BE2C (cell line): ENCODE results near the gene CTSD.

Experiments
- DNase-seq: peaks from one replicate; pipeline ENCODE4 v3.0.0-alpha.2; 2020
- H3K27me3 ChIP-seq: fragments of 250-450 bp; sonication (Bioruptor Pico); 2 replicates; pipeline ENCODE4 v1.5.1; 2020; ENCODE audit warnings: mild to moderate bottlenecking
- H3K36me3 ChIP-seq: fragments of 250-450 bp; sonication (Bioruptor Pico); 2 replicates; pipeline ENCODE4 v1.5.1; 2020; ENCODE audit warnings: mild to moderate bottlenecking
- H3K4me1 ChIP-seq: fragments of 250-450 bp; sonication (Bioruptor Pico); 2 replicates; pipeline ENCODE4 v1.5.1; 2020
- H3K4me3 ChIP-seq: 2 replicates; pipeline ENCODE4 v1.5.1; 2011; ENCODE audit warnings: low read depth, low read length
- H3K9me3 ChIP-seq: fragments of 250-450 bp; sonication (Bioruptor Pico); 2 replicates; pipeline ENCODE4 v1.5.1; 2020
- TF ChIP-seq, protein P1 (sequence below): IDR thresholded peaks from 2 replicates; pipeline ENCODE4 v1.5.1; 2012; ENCODE audit warnings: mild to moderate bottlenecking, low read depth, low read length

Gene CTSD

DNA sequence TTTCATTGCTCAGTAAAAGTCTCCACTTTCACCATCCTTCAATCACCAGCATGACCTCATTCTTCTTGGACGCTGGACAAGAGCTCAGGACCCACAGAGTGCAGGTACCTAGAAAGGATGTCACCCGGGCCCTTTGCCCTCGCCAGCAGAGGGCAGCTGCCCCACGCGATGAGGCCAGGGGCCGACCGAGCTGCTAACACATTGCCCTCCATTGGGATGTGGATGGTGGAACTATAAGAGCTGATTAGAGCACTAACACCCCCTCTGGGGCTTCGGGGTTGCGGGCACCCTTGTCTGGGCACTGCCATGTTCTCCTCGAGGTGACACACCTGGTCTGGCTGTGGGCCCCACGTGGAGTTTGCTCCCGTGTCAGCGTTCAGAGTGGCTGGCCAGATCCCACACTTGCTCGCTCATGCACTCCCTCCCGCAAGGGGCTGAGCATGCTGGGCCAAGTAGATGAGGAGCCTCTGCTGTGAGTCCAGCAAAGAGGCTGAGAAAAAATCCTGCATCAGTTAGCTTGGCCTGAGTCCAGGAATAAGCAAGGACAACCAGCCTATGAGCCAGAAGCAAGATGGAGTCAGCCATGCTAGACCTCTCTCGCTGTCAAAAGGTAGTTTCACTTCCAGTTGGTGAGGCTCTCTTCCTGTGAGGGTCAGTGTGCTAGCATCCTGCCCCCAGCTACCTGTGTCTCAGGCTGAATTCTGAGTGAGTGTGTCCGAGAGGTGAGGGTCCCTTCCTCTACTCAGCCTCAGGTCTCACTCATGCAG lies 56.9 kb downstream of the CTSD start:
- TF ChIP-seq, protein P1, sequence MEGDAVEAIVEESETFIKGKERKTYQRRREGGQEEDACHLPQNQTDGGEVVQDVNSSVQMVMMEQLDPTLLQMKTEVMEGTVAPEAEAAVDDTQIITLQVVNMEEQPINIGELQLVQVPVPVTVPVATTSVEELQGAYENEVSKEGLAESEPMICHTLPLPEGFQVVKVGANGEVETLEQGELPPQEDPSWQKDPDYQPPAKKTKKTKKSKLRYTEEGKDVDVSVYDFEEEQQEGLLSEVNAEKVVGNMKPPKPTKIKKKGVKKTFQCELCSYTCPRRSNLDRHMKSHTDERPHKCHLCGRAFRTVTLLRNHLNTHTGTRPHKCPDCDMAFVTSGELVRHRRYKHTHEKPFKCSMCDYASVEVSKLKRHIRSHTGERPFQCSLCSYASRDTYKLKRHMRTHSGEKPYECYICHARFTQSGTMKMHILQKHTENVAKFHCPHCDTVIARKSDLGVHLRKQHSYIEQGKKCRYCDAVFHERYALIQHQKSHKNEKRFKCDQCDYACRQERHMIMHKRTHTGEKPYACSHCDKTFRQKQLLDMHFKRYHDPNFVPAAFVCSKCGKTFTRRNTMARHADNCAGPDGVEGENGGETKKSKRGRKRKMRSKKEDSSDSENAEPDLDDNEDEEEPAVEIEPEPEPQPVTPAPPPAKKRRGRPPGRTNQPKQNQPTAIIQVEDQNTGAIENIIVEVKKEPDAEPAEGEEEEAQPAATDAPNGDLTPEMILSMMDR, result peak; percentile 38
- no peaks in the 10 kb centered on the region for H3K4me1 ChIP-seq
- H3K27me3 ChIP-seq, result peaks cover 8% of the 10 kb centered on the region; the same call in 1 of the 2 replicates
- H3K9me3 ChIP-seq, result no peaks in the 10 kb centered on the region
- H3K36me3 ChIP-seq, result no peaks in the 10 kb centered on the region
- H3K4me3 ChIP-seq, result no peak overlapping the region
- DNase-seq, result peak; percentile 25

DNA sequence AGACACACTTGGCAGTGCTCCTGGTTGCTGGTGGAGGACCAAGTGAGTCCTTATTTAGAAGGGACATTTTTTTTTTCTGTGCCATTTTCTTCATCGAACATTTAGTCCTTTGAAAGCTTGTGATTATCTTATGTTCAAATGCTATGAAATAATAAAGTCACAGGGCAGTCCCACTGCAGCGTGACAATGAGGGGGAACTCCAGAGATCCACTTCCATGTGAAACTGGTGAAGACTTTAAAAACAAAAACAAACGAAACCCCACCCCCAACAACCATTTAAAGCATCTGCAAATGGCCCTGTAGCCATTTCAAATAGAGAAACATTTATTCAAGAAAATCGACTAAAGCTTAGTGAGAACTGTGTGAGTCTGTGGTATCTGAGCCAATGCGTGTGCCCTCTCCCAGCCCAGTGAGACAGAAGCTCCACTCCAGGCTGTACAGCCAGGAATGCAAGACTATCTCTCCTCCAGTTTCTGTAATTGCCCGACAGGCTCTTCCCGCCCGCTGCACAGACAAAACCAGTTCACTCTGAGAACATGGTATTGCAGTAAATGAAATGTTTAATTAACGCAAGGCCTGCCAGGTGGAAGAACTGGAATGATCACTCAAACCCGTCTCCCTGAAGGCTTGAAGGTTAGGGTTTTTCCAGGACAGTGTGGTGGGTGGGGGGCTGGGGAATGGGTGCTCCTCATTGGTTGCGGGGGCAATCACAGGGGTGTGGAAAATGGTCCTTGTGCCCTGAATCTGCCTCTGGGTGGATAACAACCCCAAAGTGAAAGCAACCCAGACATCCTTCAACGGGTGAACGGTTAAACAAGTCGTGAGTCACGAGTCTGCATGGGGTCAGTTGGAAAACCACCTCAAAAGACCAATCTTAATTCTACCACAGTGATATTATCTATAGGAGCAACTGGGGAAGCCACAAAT lies 58.3 kb downstream of the CTSD start:
- Histone ChIP-seq H3K4me1 (no peaks in the 10 kb centered on the region), H3K4me3 (no peak overlapping the region)
- no peak for DNase-seq

DNA sequence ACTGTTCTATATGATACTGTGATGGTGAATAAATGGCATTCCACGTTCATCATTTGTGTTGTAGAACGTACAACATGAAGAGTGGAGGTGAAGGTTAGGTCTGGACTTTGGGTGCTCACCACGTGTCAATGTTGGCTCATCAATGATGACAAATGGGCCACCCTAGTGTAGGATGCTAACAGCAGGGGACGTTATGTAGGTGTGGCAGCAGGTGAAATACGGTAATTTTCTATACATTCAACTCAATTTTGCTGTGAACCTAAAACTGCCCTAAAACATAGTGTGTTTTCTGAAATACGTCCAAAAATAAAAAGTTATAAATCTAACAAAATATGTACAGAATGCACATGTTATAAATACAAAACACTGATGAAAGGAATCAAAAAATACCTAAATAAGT lies 60.6 kb downstream of the CTSD start:
- Histone ChIP-seq H3K4me3 (no peak overlapping the region), H3K9me3 (no peaks in the 10 kb centered on the region), H3K4me1 (no peaks in the 10 kb centered on the region), H3K27me3 (no peaks in the 10 kb centered on the region), H3K36me3 (no peaks in the 10 kb centered on the region)
- TF ChIP-seq, protein P1, result no peak
- DNase-seq, result no peak

More for the DNA sequence above, 58.3 kb downstream of the CTSD start:
- Histone ChIP-seq H3K36me3 (no peaks in the 10 kb centered on the region), H3K9me3 (no peaks in the 10 kb centered on the region), H3K27me3 (no peaks in the 10 kb centered on the region)
- TF ChIP-seq, protein P1, result no peak
